Testis (tissue), 3 donors: ENCODE measurements around the gene LOXL3. TPM values are rescaled to one million over a fixed set of nuclear protein-coding genes. Genes with fewer than 3 reads are reported as not detected.

ENCODE experiments used
- DNase-seq: peaks from one replicate; pipeline ENCODE4 v3.0.0-alpha.2; 2019
- H3K27ac ChIP-seq, 2 donors: fragments of 200-600 bp; sonication (generic); one replicate each; pipeline ENCODE4 v1.5.1; 2019
- H3K27me3 ChIP-seq: fragments of 200-600 bp; sonication (generic); one replicate; pipeline ENCODE4 v1.5.1; 2019
- H3K36me3 ChIP-seq: fragments of 200-600 bp; sonication (generic); one replicate; pipeline ENCODE4 v1.5.1; 2017; ENCODE audit warnings: low read depth; ENCODE audit errors: missing control alignments
- H3K4me1 ChIP-seq: fragments of 200-600 bp; sonication (generic); one replicate; pipeline ENCODE4 v1.5.1; 2019
- H3K4me3 ChIP-seq, 2 donors: fragments of 200-600 bp; sonication (generic); one replicate each; pipeline ENCODE4 v1.5.1; 2017 to 2019
- H3K9me3 ChIP-seq: fragments of 200-600 bp; sonication (generic); one replicate; pipeline ENCODE4 v1.5.1; 2017
- CTCF ChIP-seq, 3 experiments: fragments of 450-650 bp in 2 of 3; fragments of 200-600 bp in 1 of 3; sonication (generic) in 1 of 3; IDR thresholded peaks; one replicate each; pipeline ENCODE4 v1.5.1; 2016 to 2019; ENCODE audit warnings: antibody characterized with exemption in 3 of 3, mild to moderate bottlenecking in 2 of 3, moderate library complexity in 1 of 3
- POLR2A ChIP-seq: fragments of 450-650 bp; IDR thresholded peaks from one replicate; pipeline ENCODE4 v1.6.1; 2017; ENCODE audit warnings: antibody characterized with exemption, mild to moderate bottlenecking, moderate library complexity
- WGBS, 2 donors: methylation state at CpG; one replicate each; pipeline ENCODE4 v1.1.5; 2018; 5-methylcytosine and 5-hydroxymethylcytosine counted together
- intact Hi-C: fragments of 100-400 bp; cut with DNase I; formaldehyde crosslinking; loops from one replicate; pipeline ENCODE4 v1.15.1; 2023; ENCODE audit warnings: low total_unique reads
- polyA plus RNA-seq: library from polyadenylated mRNA; stranded (reverse); fragments of 350-450 nt; fragmentation: Illumina TruSeq; extraction: RNeasy Lipid Tissue Mini Kit (QIAGEN cat#74804); gene quantifications from one replicate; pipeline ENCODE4 v1.2.3, GENCODE V29; 2014; ENCODE audit warnings: low read depth, low replicate concordance; ENCODE audit not compliant: insufficient read depth
- total RNA-seq, 2 donors: library from RNA; depleted of rRNA; stranded (reverse); fragments of >200 nt; gene quantifications; one replicate each; pipeline ENCODE4 v1.2.3, GENCODE V29; 2016

LOXL3 gene
- total and polyA plus RNA-seq, 3 donors from 2014 or later: 10.5 to 15.2 (median 13.1) TPM

GRCh38 chr2:74542978-74543377 lies 10.8 kb downstream of the LOXL3 start:
- intact Hi-C loops: no loop called here
- TF ChIP-seq CTCF (IDR thresholded peaks at IDR 0.05) (no peak), POLR2A (no peak)
- 61 to 83% methylated on average over 1 of the region's 1 CpG for WGBS, 2 donors
- H3K9me3 ChIP-seq: no peaks in the 10 kb centered on the region
- no peaks in the 10 kb centered on the region for H3K36me3 ChIP-seq
- H3K4me3 ChIP-seq: no peak overlapping the region
- H3K27me3 ChIP-seq: no peaks in the 10 kb centered on the region
- no peaks in the 10 kb centered on the region for H3K4me1 ChIP-seq
- no peak for DNase-seq
- no peak overlapping the region for H3K27ac ChIP-seq

- TF ChIP-seq CTCF (IDR thresholded peaks at IDR 0.05) (no peak), POLR2A (no peak)
- Histone ChIP-seq H3K9me3 (no peaks in the 10 kb centered on the region), H3K4me1 (no peaks in the 10 kb centered on the region), H3K27me3 (no peaks in the 10 kb centered on the region), H3K4me3 (no peak overlapping the region), H3K36me3 (no peaks in the 10 kb centered on the region), H3K27ac (no peak overlapping the region)
- intact Hi-C loops: no loop called here
- DNase-seq: peak; percentile 58
- 66 to 79% methylated on average over 4 to 5 of the region's 5 CpGs for WGBS, 2 donors
Measured at GRCh38 chr2:74540291-74540690, 13.5 kb downstream of the LOXL3 start.

- no peak for DNase-seq
- intact Hi-C loops: no loop called here
- Histone ChIP-seq H3K27ac (no peak overlapping the region), H3K9me3 (no peaks in the 10 kb centered on the region), H3K27me3 (no peaks in the 10 kb centered on the region), H3K4me1 (no peaks in the 10 kb centered on the region), H3K36me3 (no peaks in the 10 kb centered on the region), H3K4me3 (no peak overlapping the region)
- 80 to 90% methylated on average over 7 of the region's 7 CpGs for WGBS, 2 donors
- TF ChIP-seq CTCF (IDR thresholded peaks at IDR 0.05): no peak
- no peak for TF ChIP-seq POLR2A
Measured at GRCh38 chr2:74538881-74539339, 14.8 kb downstream of the LOXL3 start.

- no peak overlapping the region for H3K4me3 ChIP-seq
- TF ChIP-seq POLR2A (no peak), CTCF (IDR thresholded peaks at IDR 0.05) (no peak)
- no peak overlapping the region for H3K27ac ChIP-seq
- no peaks in the 10 kb centered on the region for H3K4me1 ChIP-seq
- no peaks in the 10 kb centered on the region for H3K27me3 ChIP-seq
- DNase-seq: no peak
- H3K9me3 ChIP-seq: no peaks in the 10 kb centered on the region
- no peaks in the 10 kb centered on the region for H3K36me3 ChIP-seq
- intact Hi-C loops: no loop called here
- 66 to 69% methylated on average over 4 of the region's 4 CpGs for WGBS, 2 donors
Measured at GRCh38 chr2:74537140-74537539, 16.6 kb downstream of the LOXL3 start.

- DNase-seq: no peak
- Histone ChIP-seq H3K4me1 (peaks cover 2% of the 10 kb centered on the region), H3K9me3 (no peaks in the 10 kb centered on the region), H3K36me3 (no peaks in the 10 kb centered on the region), H3K27ac (no peak overlapping the region), H3K27me3 (no peaks in the 10 kb centered on the region), H3K4me3 (no peak overlapping the region)
- WGBS, 2 donors: 91 to 92% methylated on average over 4 to 23 of the region's 23 CpGs
- intact Hi-C loops: no loop called here
- no peak for TF ChIP-seq POLR2A
- no peak for TF ChIP-seq CTCF (IDR thresholded peaks at IDR 0.05)
Measured at GRCh38 chr2:74536166-74536950, 17.4 kb downstream of the LOXL3 start.
